Small intestine (tissue), 16 donors: ENCODE measurements around the gene AP1S3. TPM values are rescaled to one million over a fixed set of nuclear protein-coding genes. Genes with fewer than 3 reads are reported as not detected.

Experiments
- DNase-seq, 2 donors: peaks; one replicate each; pipeline versions ENCODE4 v3.0.0 to v3.0.0-alpha.2; 2013
- FAIRE-seq: peaks from 2 replicates; lab custom pipeline; 2012; peaks lifted over from hg19 to GRCh38; lab: Jason Lieb, UNC
- H3K27ac ChIP-seq, 3 donors: one replicate each; pipeline ENCODE4 v1.5.1; 2013; ENCODE audit warnings: low read length in 2 of 3, mild to moderate bottlenecking in 2 of 3, control low read depth in 1 of 3, inconsistent platforms in 1 of 3, low read depth in 1 of 3, moderate library complexity in 1 of 3
- H3K27me3 ChIP-seq, 3 donors: one replicate each; pipeline ENCODE4 v1.6.1; 2013; ENCODE audit warnings: low read length in 3 of 3, inconsistent platforms in 1 of 3; ENCODE audit not compliant: control insufficient read depth in 3 of 3, insufficient read depth in 3 of 3
- H3K36me3 ChIP-seq, 3 donors: one replicate each; pipeline ENCODE4 v1.6.1; 2013; ENCODE audit warnings: low read length in 3 of 3, inconsistent platforms in 1 of 3, low read depth in 1 of 3, mild to moderate bottlenecking in 1 of 3, moderate library complexity in 1 of 3; ENCODE audit not compliant: control insufficient read depth in 3 of 3, insufficient read depth in 2 of 3
- H3K4me1 ChIP-seq, 3 donors: one replicate each; pipeline ENCODE4 v1.6.1; 2013; ENCODE audit warnings: low read length in 2 of 3, inconsistent platforms in 1 of 3, low read depth in 1 of 3, mild to moderate bottlenecking in 1 of 3, moderate library complexity in 1 of 3; ENCODE audit not compliant: control insufficient read depth in 3 of 3, insufficient read depth in 2 of 3
- H3K4me3 ChIP-seq, 3 donors: one replicate each; pipeline ENCODE4 v1.5.1; 2013; ENCODE audit warnings: low read length in 3 of 3, control low read depth in 1 of 3, inconsistent platforms in 1 of 3, low read depth in 1 of 3, mild to moderate bottlenecking in 1 of 3, moderate library complexity in 1 of 3
- H3K9me3 ChIP-seq, 2 donors: one replicate each; pipeline ENCODE4 v1.6.1; 2013; ENCODE audit warnings: low read depth in 1 of 2, low read length in 1 of 2; ENCODE audit not compliant: control insufficient read depth in 2 of 2, insufficient read depth in 1 of 2
- WGBS, 3 donors: extraction: QIAGEN DNeasy Blood & Tissue Kit; methylation state at CpG; one replicate each; pipeline ENCODE4 v1.1.7; 2013; 5-methylcytosine and 5-hydroxymethylcytosine counted together
- long read RNA-seq, 10 donors: transcript quantifications; one replicate each; lab custom pipeline, GENCODE V29; 2026
- polyA plus RNA-seq, 4 donors: library from polyadenylated mRNA; stranded (reverse) in 3 of 4; unstranded in 1 of 4; fragments of 200-250 nt in 3 of 4; fragments of 120-200 nt in 1 of 4; gene quantifications; one replicate each; pipeline versions ENCODE4 v1.2.1 to v1.2.3, GENCODE V29; 2013
- donor health status: healthy with polysubstance abuse.
- donor health status: control.
- donor health status: control.
- donor health status: Bipolar disorder and iron deficiency.
- donor health status: healthy.

Gene AP1S3
- 1 to 10 TPM; 4.9 to 7.8 (median 6.2) TPM for polyA plus RNA-seq
- long read RNA-seq, donor 1 = 0 reads
- long read RNA-seq, donor 2 = 0 reads
- long read RNA-seq, donor 3, partial matches to known transcripts = 0 of 1 reads
- long read RNA-seq, donor 3, other reads (novel, unspliced or antisense) = 0 of 1 reads
- long read RNA-seq, donor 4 = 0 reads
- long read RNA-seq, donor 5 = 0 reads
- long read RNA-seq, donor 6 = 0 reads
- long read RNA-seq, donor 7 = 0 reads
- long read RNA-seq, donor 8 = 0 reads
- long read RNA-seq, donor 9 = 0 reads
- long read RNA-seq, donor 10 = 0 reads

GRCh38 chr2:223837287-223838061 is at the start of gene AP1S3:
TSS of gene AP1S3 (minus strand) at chr2:223837582. CDS start at chr2:223837450, 132 bp downstream.
- H3K36me3 ChIP-seq = no peaks in the 10 kb centered on the region
- H3K4me3 ChIP-seq = peak within 1 kb of the TSS; percentile 60 to 81 (median 69)
- DNase-seq (peak; percentile 89 to 90), FAIRE-seq (no peak)
- H3K9me3 ChIP-seq = no peaks in the 10 kb centered on the region
- H3K4me1 ChIP-seq = peaks cover 2 to 6% (median 5%) of the 10 kb centered on the region in 3 donors
- H3K27ac ChIP-seq = peak within 1 kb of the TSS; percentile 16 to 77 (median 69)
- 0 to 1% (median 1%) methylated on average over 60 to 82 of the region's 82 CpGs for WGBS, 3 donors
- no peaks in the 10 kb centered on the region for H3K27me3 ChIP-seq

GRCh38 chr2:223887127-223887526 is 49.7 kb upstream of the AP1S3 start:
- no peak for DNase-seq
- Histone ChIP-seq H3K27ac (no peak overlapping the region), H3K4me1 (no peaks in the 10 kb centered on the region), H3K27me3 (no peaks in the 10 kb centered on the region), H3K9me3 (no peaks in the 10 kb centered on the region), H3K36me3 (peaks cover 2 to 50% (median 9%) of the 10 kb centered on the region in 3 donors), H3K4me3 (no peak overlapping the region)
- no peak for FAIRE-seq
- WGBS, 3 donors = 83 to 93% (median 86%) methylated on average over 5 of the region's 5 CpGs

DNA sequence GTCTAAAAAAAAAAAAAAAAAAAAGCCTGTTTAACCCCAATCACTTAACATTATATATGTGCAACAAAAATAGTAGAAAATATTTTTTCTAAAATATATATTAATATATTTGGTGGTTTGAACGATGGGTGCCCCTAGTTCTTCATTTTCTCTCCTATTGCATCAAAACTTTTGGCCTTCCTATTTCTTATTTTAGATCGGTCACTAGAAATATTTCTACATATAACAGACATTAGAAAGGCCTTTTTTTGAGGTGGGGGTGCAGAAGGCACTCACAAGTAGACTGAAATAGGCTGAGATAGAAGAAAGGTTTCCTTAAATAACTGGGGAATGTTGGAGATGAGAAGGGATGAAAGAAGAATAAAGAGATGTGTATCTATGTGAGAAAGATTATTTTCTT is 49.3 kb upstream of the AP1S3 start:
- Histone ChIP-seq H3K27ac (no peak overlapping the region), H3K4me1 (no peaks in the 10 kb centered on the region), H3K4me3 (no peak overlapping the region), H3K36me3 (peaks cover 2 to 50% (median 9%) of the 10 kb centered on the region in 3 donors), H3K27me3 (no peaks in the 10 kb centered on the region), H3K9me3 (no peaks in the 10 kb centered on the region)
- FAIRE-seq = no peak
- WGBS, 3 donors = 2 to 48% (median 12%) methylated on average over 2 of the region's 2 CpGs
- no peak for DNase-seq

- Histone ChIP-seq H3K9me3 (no peaks in the 10 kb centered on the region), H3K4me3 (no peak overlapping the region), H3K36me3 (peaks cover 5 to 64% (median 9%) of the 10 kb centered on the region in 3 donors), H3K27me3 (no peaks in the 10 kb centered on the region), H3K4me1 (no peaks in the 10 kb centered on the region), H3K27ac (no peak overlapping the region)
- no peak for DNase-seq
- 79 to 89% (median 84%) methylated on average over 3 of the region's 3 CpGs for WGBS, 3 donors
- FAIRE-seq = no peak
Observed at GRCh38 chr2:223884399-223884798, 47.0 kb upstream of the AP1S3 start.

DNA sequence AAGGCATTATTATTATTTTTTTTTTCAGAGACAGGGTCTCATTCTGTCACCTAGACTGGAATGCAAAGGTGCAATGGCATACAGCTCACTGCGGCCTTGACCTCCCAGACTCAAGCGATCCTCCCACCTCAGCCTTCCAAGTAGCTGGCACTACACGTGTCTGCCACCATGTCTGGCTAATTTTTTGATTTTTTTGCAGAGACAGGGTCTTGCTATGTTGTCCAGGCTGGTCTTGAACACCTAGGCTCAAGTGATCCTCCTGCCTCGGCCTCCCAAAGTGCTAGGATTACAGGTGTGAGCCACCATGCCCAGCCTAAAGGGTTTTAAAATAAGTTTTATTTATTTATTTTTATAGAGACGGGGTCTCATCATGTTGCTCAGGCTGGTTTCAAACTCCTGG is 45.3 kb upstream of the AP1S3 start:
- Histone ChIP-seq H3K36me3 (peaks cover 5 to 66% (median 23%) of the 10 kb centered on the region in 3 donors), H3K4me1 (no peaks in the 10 kb centered on the region), H3K27ac (no peak overlapping the region), H3K9me3 (no peaks in the 10 kb centered on the region), H3K4me3 (no peak overlapping the region), H3K27me3 (no peaks in the 10 kb centered on the region)
- DNase-seq = no peak
- 96 to 99% (median 98%) methylated on average over 5 of the region's 5 CpGs for WGBS, 3 donors
- no peak for FAIRE-seq

GRCh38 chr2:223880796-223881195 is 43.4 kb upstream of the AP1S3 start:
- H3K27ac ChIP-seq = no peak overlapping the region
- 80 to 87% (median 81%) methylated on average over 4 of the region's 4 CpGs for WGBS, 3 donors
- peaks cover 5 to 58% (median 25%) of the 10 kb centered on the region in 3 donors for H3K36me3 ChIP-seq
- no peaks in the 10 kb centered on the region for H3K4me1 ChIP-seq
- no peak for FAIRE-seq
- no peak overlapping the region for H3K4me3 ChIP-seq
- H3K27me3 ChIP-seq = no peaks in the 10 kb centered on the region
- H3K9me3 ChIP-seq = no peaks in the 10 kb centered on the region
- no peak for DNase-seq

- FAIRE-seq (no peak), DNase-seq (no peak)
- 91 to 95% (median 94%) methylated on average over 6 of the region's 6 CpGs for WGBS, 3 donors
- Histone ChIP-seq H3K4me1 (no peaks in the 10 kb centered on the region), H3K9me3 (peaks cover 0 to 4% of the 10 kb centered on the region in 2 donors), H3K4me3 (no peak overlapping the region), H3K27me3 (no peaks in the 10 kb centered on the region), H3K27ac (no peak overlapping the region), H3K36me3 (peaks cover 9 to 44% (median 21%) of the 10 kb centered on the region in 3 donors)
Observed at GRCh38 chr2:223877721-223878410, 40.5 kb upstream of the AP1S3 start.

DNA sequence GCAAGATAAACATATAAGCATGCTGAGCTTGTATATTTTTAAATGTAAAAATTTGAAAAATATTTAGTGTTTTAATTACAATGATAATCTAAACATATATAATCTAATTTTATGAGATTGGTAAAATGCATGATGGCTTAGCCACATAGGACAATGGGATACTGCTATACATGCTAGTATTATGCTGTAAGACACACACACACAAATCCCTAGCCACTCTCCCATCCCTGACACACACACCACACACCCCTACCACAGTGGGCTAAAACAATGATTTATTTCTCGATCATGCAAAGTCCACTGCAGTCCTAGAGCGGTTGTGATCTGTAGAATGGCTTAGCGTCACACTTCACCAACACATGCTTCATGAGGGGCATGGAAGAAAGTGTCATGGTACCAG is 36.3 kb upstream of the AP1S3 start:
- H3K9me3 ChIP-seq = peaks cover 0 to 4% of the 10 kb centered on the region in 2 donors
- FAIRE-seq (no peak), DNase-seq (no peak)
- H3K4me1 ChIP-seq = no peaks in the 10 kb centered on the region
- no peak overlapping the region for H3K27ac ChIP-seq
- no peaks in the 10 kb centered on the region for H3K27me3 ChIP-seq
- no peak overlapping the region for H3K4me3 ChIP-seq
- 98 to 99% (median 98%) methylated on average over 3 of the region's 3 CpGs for WGBS, 3 donors
- H3K36me3 ChIP-seq = peaks cover 5 to 25% (median 15%) of the 10 kb centered on the region in 3 donors
